HL-60 (cell line): Measurements from ENCODE around the gene BRF1.

ENCODE experiments used
- DNase-seq, 2 experiments: peaks; one replicate each; pipeline ENCODE4 v3.0.0-alpha.2; 2010 to 2020; ENCODE audit warnings: low read depth in 1 of 2, low spot score in 1 of 2
- H3K27ac ChIP-seq: fragments of 250-450 bp; sonication (Bioruptor Pico); replicated peaks from 2 replicates; pipeline ENCODE4 v1.5.1; 2020; ENCODE audit warnings: mild to moderate bottlenecking, moderate library complexity
- H3K27me3 ChIP-seq: fragments of 250-450 bp; sonication (Bioruptor Pico); 2 replicates; pipeline ENCODE4 v1.5.1; 2021; ENCODE audit warnings: mild to moderate bottlenecking, moderate library complexity; ENCODE audit not compliant: insufficient read depth, poor library complexity, severe bottlenecking
- H3K4me3 ChIP-seq: replicated peaks from 2 replicates; pipeline ENCODE4 v1.5.1; 2011; ENCODE audit warnings: mild to moderate bottlenecking, control low read depth, low read length; ENCODE audit not compliant: insufficient read depth
- CTCF ChIP-seq: IDR thresholded peaks from one replicate; pipeline ENCODE4 v1.5.1; 2011; ENCODE audit warnings: low read length, control low read depth, inconsistent platforms; ENCODE audit not compliant: insufficient read depth
- GABPA ChIP-seq: IDR thresholded peaks from 2 replicates; pipeline ENCODE4 v1.6.1; 2012; ENCODE audit warnings: low read depth
- POLR2AphosphoS5 ChIP-seq: IDR thresholded peaks from 2 replicates; pipeline ENCODE4 v1.6.1; 2012; ENCODE audit warnings: low read depth
- REST ChIP-seq: IDR thresholded peaks from 2 replicates; pipeline ENCODE4 v1.6.1; 2012; ENCODE audit warnings: low read depth; ENCODE audit not compliant: insufficient replicate concordance
- SPI1 ChIP-seq: IDR thresholded peaks from 2 replicates; pipeline ENCODE4 v1.6.1; 2012; ENCODE audit warnings: low read depth, mild to moderate bottlenecking, borderline replicate concordance

Gene BRF1

GRCh38 chr14:105325303-105325702 lies 24.5 kb upstream of the BRF1 start:
- H3K4me3 ChIP-seq: no peak overlapping the region
- TF ChIP-seq SPI1 (no peak), GABPA (no peak), REST (no peak), CTCF (no peak), POLR2AphosphoS5 (no peak)
- no peak for DNase-seq
- no peaks in the 10 kb centered on the region for H3K27me3 ChIP-seq
- H3K27ac ChIP-seq: no peak overlapping the region

- DNase-seq: no peak
- no peaks in the 10 kb centered on the region for H3K27me3 ChIP-seq
- no peak overlapping the region for H3K4me3 ChIP-seq
- no peak overlapping the region for H3K27ac ChIP-seq
- TF ChIP-seq CTCF (no peak), GABPA (no peak), SPI1 (no peak), REST (no peak), POLR2AphosphoS5 (no peak)
Observed at GRCh38 chr14:105324871-105325270, 24.1 kb upstream of the BRF1 start.

- no peak overlapping the region for H3K4me3 ChIP-seq
- no peak for DNase-seq
- H3K27ac ChIP-seq: no peak overlapping the region
- no peaks in the 10 kb centered on the region for H3K27me3 ChIP-seq
- TF ChIP-seq REST (no peak), GABPA (no peak), CTCF (no peak), POLR2AphosphoS5 (no peak)
Observed at GRCh38 chr14:105324080-105324778, 23.4 kb upstream of the BRF1 start.
